PC-9 (cell line): ENCODE results near the gene TTC32.

ENCODE experiments used
- CTCF ChIP-seq: fragments of 200-600 bp; sonication (generic); conservative IDR thresholded peaks from 2 replicates; pipeline ENCODE4 v1.6.1; 2017; ENCODE audit warnings: mixed run types, antibody characterized with exemption, mild to moderate bottlenecking, moderate library complexity
- EZH2 ChIP-seq: fragments of 200-600 bp; sonication (generic); IDR thresholded peaks from 2 replicates; pipeline ENCODE4 v1.8.0; 2017; ENCODE audit warnings: antibody characterized with exemption, low read depth

GRCh38 chr2:19878268-19879046 is 23.3 kb downstream of the TTC32 start:
- TF ChIP-seq CTCF (no peak), EZH2 (no peak)
